GM19455 (cell line): ENCODE data around the gene SLC22A23.

ENCODE experiments used
- ATAC-seq: cut with Tn5 transposase; IDR thresholded peaks from one replicate; pipeline ENCODE4 v1.9.1; 2021; ENCODE audit not compliant: unreplicated experiment

Gene SLC22A23

GRCh38 chr6:3322366-3322890 is 134.4 kb downstream of the SLC22A23 start:
- ATAC-seq: no peak

- ATAC-seq: no peak
Observed at GRCh38 chr6:3321875-3322274, 135.0 kb downstream of the SLC22A23 start.

- ATAC-seq: no peak
Observed at GRCh38 chr6:3321042-3321441, 135.8 kb downstream of the SLC22A23 start.

GRCh38 chr6:3320238-3320811 is 136.5 kb downstream of the SLC22A23 start:
- no peak for ATAC-seq

GRCh38 chr6:3319610-3320200 is 137.1 kb downstream of the SLC22A23 start:
- no peak for ATAC-seq

DNA sequence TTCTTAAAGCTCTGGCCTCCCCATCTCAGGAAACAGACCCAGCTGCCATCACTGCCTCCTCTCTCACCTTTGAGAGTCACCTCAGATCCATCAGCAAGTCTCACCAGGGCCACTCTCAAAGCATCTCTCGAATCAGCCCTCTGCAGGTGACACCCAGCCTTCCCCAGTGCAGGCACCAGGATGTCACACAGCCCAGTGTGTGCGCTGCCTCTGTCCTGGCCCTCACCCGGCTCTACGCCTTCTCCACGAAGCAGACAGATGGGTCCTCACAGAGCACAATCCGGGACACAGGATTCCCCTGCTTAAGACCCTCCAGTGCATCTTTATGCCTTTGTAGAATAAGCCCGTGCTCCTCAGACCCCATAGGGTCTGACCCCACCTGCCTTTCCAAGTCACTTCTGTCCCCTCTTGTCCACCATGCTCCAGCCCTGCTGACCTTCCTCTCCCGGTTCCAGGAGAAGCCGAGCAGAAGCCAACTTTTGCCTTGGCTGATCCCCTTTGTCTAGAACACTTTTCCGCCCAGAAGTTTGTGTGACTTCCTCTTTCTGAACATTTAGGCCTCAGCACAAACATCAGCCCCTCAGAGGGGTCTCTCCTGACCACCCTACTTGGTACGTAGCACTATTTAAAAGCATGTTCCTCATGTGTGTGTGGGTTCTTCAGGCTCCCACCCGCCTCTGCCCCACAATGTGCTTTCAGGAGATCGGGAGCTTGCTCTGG is 137.9 kb downstream of the SLC22A23 start:
- ATAC-seq: no peak

GRCh38 chr6:3318226-3318625 is 138.6 kb downstream of the SLC22A23 start:
- ATAC-seq: no peak

DNA sequence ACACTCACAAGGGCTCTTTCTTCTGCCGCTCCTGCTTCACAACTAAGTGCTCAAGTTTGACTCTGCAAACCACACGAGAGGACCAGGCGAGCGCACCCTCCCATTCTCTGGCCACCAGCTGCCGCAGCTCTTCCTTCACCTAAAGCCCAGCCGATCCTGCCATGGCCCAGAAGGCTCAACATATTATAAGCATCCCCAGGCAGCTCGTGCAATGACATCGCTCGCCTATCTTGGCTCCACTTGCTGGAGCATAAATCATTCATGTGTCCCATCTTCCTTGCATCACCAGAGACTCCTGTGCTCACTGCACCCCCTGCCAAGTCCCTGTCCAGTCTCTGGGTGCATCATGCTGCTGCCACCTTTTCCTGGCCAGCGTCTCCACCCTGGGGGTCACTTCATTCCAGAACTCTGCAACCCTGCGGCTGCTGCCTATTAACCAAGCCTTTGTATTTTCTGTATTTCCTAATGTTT is 139.1 kb downstream of the SLC22A23 start:
- ATAC-seq: no peak

DNA sequence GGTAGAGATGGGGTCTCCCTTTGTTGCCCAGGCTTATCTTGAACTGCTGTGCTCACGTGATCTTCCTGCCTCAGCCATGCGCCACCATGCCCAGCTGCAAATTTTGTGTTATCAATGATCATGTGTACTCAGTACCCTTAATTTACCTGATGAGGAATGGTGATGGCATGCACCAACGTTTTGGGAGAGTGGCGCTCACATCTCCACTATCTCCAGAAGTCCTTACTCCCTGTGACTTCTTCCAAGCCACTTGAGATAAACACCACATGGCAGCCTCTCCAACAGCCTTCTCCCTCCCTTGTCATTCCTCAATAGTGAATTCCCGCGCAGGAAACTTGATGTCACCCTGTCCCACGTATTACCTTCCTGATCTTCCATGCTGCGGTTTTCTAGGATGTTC is 140.0 kb downstream of the SLC22A23 start:
- ATAC-seq: no peak

- ATAC-seq: no peak
Observed at GRCh38 chr6:3316331-3316730, 140.5 kb downstream of the SLC22A23 start.

- ATAC-seq: no peak
Observed at GRCh38 chr6:3315841-3316240, 141.0 kb downstream of the SLC22A23 start.

GRCh38 chr6:3314621-3315467 is 142.0 kb downstream of the SLC22A23 start:
- ATAC-seq: no peak

DNA sequence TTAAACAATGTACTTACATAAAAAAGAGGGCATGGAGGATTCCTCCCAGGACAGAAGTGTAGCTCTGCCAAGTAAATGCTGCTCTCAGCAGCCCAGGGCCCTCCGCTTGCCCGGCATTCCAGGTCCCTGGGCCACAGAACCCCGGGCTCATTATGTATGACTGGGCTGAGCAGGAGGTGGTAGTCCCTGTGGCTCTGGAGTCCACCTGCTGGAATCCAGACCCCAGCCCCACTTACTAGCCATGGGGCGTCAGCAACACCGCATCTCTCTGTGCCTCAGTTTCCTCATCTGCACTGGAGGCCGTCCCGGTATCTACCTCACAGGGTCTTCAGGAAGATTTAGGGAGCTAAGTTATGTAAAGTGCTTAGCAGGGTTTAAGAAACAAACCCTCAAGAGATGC is 142.7 kb downstream of the SLC22A23 start:
- ATAC-seq: no peak

GRCh38 chr6:3312604-3313231 is 144.1 kb downstream of the SLC22A23 start:
- ATAC-seq: no peak

DNA sequence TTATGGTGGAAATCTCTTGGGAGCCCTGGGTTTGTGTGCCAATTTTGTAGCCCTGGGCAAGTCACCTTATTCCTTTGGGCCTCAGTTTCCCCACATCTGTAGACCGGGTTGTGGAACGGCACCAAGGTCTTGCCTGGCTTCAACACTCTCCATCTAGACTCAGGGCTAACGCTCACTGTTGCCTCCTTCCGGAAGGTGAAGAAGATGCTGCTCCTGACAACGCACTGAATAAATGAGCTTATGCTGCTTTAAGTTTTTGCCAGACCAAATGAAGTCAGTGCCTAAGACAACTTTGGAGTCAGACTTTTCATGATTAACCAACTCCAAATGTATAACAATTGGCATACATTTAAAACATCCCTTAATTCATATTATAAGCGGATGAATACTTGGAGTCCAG is 145.0 kb downstream of the SLC22A23 start:
- ATAC-seq: no peak

DNA sequence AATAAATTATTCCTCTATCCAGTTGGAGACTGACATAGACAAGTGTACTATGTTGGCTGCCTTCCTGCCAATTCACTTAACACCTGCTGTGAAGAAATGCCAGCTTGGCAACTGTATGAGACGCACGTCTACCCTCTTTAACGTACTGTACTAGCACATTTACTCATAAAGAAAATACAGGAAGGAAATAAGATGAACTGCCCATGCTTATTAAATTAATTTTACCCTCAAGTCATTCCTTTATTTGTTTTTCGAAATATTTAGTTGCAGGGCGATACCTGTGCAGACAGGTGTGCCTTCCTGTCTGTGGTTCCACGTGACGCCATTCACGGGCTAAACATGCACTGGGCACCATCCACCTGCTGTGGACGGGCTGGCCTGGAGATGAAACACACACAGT is 146.1 kb downstream of the SLC22A23 start:
- no peak for ATAC-seq

- no peak for ATAC-seq
Observed at GRCh38 chr6:3310051-3310448, 146.8 kb downstream of the SLC22A23 start.

GRCh38 chr6:3309391-3310050 is 147.3 kb downstream of the SLC22A23 start:
- no peak for ATAC-seq

DNA sequence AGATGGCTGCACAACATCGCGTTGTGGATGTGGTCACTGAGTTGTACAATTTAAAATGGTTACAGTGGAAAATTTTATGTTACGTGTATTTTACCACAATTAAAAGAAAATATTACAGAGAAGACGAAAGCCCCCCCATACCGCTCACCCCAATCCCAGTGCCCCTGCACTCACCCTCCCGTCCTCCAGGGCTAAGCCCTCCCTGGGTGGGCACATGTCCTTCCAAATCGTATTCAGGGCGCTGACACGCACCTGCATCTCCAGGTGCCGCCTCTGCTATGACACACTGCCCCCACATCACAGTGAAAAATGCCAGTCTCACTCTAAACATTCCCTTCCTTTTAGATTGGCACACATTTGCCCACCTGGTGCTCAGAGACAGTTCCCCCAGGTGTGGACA is 148.7 kb downstream of the SLC22A23 start:
- no peak for ATAC-seq

- no peak for ATAC-seq
Observed at GRCh38 chr6:3307436-3307835, 149.4 kb downstream of the SLC22A23 start.
